Measurements from ENCODE around the gene AGBL5. TPM values are rescaled to one million over a fixed set of nuclear protein-coding genes. Genes with fewer than 3 reads are reported as not detected.

Gene AGBL5
- total RNA-seq, 1 donor from 2014 or later, result 14.1 TPM

GRCh38 chr2:27081984-27082772 is 30.7 kb downstream of the AGBL5 start:
- H3K36me3 Mint-ChIP-seq (ENCODE audit: low read depth), result no peaks in the 10 kb centered on the region
- H3K4me1 Mint-ChIP-seq, result peaks cover 32% of the 10 kb centered on the region
- no peaks in the 10 kb centered on the region for H3K27me3 Mint-ChIP-seq
- H3K27ac Mint-ChIP-seq, result peak overlapping the region; percentile 98
- H3K9me3 Mint-ChIP-seq, result no peaks in the 10 kb centered on the region
- intact Hi-C loops (cut with micrococcal nuclease), result loop anchor here (1.0 kb wide), 2 partner anchors 11 to 32 kb away; partner anchors contain the start of gene OST4
- DNase-seq, result peak; percentile 60
- peak overlapping the region; percentile 82 for H3K4me3 Mint-ChIP-seq

- no peaks in the 10 kb centered on the region for H3K36me3 Mint-ChIP-seq (ENCODE audit: low read depth)
- intact Hi-C loops (cut with micrococcal nuclease), result no loop called here
- no peak overlapping the region for H3K27ac Mint-ChIP-seq
- H3K27me3 Mint-ChIP-seq, result no peaks in the 10 kb centered on the region
- no peak overlapping the region for H3K4me3 Mint-ChIP-seq
- no peak for DNase-seq
- peaks cover 36% of the 10 kb centered on the region for H3K4me1 Mint-ChIP-seq
- no peaks in the 10 kb centered on the region for H3K9me3 Mint-ChIP-seq
Observed at GRCh38 chr2:27082773-27083409, 31.4 kb downstream of the AGBL5 start.

- Mint-ChIP-seq H3K27ac (no peak overlapping the region), H3K4me3 (no peak overlapping the region), H3K36me3 (ENCODE audit: low read depth) (no peaks in the 10 kb centered on the region), H3K27me3 (no peaks in the 10 kb centered on the region), H3K4me1 (peaks cover 37% of the 10 kb centered on the region), H3K9me3 (no peaks in the 10 kb centered on the region)
- DNase-seq, result peak; percentile 57
- intact Hi-C loops (cut with micrococcal nuclease), result no loop called here
Observed at GRCh38 chr2:27083410-27084296, 32.2 kb downstream of the AGBL5 start.

- DNase-seq, result peak; percentile 59
- intact Hi-C loops (cut with micrococcal nuclease), result loop anchor here (1.0 to 5.0 kb wide), 3 partner anchors 52 to 128 kb away; partner anchors contain the start of genes ATRAID, SLC5A6 and TMEM214
- Mint-ChIP-seq H3K27me3 (no peaks in the 10 kb centered on the region), H3K36me3 (ENCODE audit: low read depth) (no peaks in the 10 kb centered on the region), H3K9me3 (no peaks in the 10 kb centered on the region), H3K27ac (no peak overlapping the region), H3K4me1 (peaks cover 41% of the 10 kb centered on the region), H3K4me3 (peak overlapping the region; percentile 90)
Observed at GRCh38 chr2:27084297-27085061, 33.0 kb downstream of the AGBL5 start.

- Mint-ChIP-seq H3K27me3 (no peaks in the 10 kb centered on the region), H3K27ac (peak overlapping the region; percentile 78), H3K9me3 (no peaks in the 10 kb centered on the region), H3K36me3 (ENCODE audit: low read depth) (no peaks in the 10 kb centered on the region), H3K4me1 (peaks cover 38% of the 10 kb centered on the region), H3K4me3 (peak overlapping the region; percentile 90)
- intact Hi-C loops (cut with micrococcal nuclease), result loop anchor here (1.0 to 5.0 kb wide), 3 partner anchors 53 to 127 kb away; partner anchors contain the start of genes ATRAID, SLC5A6 and TMEM214
- DNase-seq, result peak; percentile 62
Observed at GRCh38 chr2:27085062-27085672, 33.7 kb downstream of the AGBL5 start.

- Mint-ChIP-seq H3K9me3 (no peaks in the 10 kb centered on the region), H3K27me3 (no peaks in the 10 kb centered on the region), H3K4me3 (peak overlapping the region; percentile 90), H3K36me3 (ENCODE audit: low read depth) (no peaks in the 10 kb centered on the region), H3K4me1 (peaks cover 35% of the 10 kb centered on the region), H3K27ac (peak overlapping the region; percentile 78)
- peak; percentile 82 for DNase-seq
- intact Hi-C loops (cut with micrococcal nuclease), result loop anchor here (1.0 to 5.0 kb wide), 6 partner anchors 14 to 127 kb away; partner anchors contain the start of genes ATRAID, OST4, PREB and SLC5A6
Observed at GRCh38 chr2:27085673-27086089, 34.2 kb downstream of the AGBL5 start.

- intact Hi-C loops (cut with micrococcal nuclease), result loop anchor here (1.0 to 5.0 kb wide), 5 partner anchors 15 to 126 kb away; partner anchors contain the start of genes ATRAID, OST4, PREB and SLC5A6
- H3K4me1 Mint-ChIP-seq, result peaks cover 30% of the 10 kb centered on the region
- no peaks in the 10 kb centered on the region for H3K27me3 Mint-ChIP-seq
- no peaks in the 10 kb centered on the region for H3K9me3 Mint-ChIP-seq
- DNase-seq, result peak; percentile 100
- peak overlapping the region; percentile 91 for H3K27ac Mint-ChIP-seq
- no peaks in the 10 kb centered on the region for H3K36me3 Mint-ChIP-seq (ENCODE audit: low read depth)
- H3K4me3 Mint-ChIP-seq, result peak overlapping the region; percentile 90
Observed at GRCh38 chr2:27086090-27086723, 34.7 kb downstream of the AGBL5 start.

GRCh38 chr2:27086724-27087593 is 35.5 kb downstream of the AGBL5 start, which contains the start of gene KHK:
Gene KHK, plus strand, starts transcription at chr2:27086772. Its CDS starts 488 bp downstream, at chr2:27087260.
- no peak for DNase-seq
- no peaks in the 10 kb centered on the region for H3K36me3 Mint-ChIP-seq (ENCODE audit: low read depth)

GRCh38 chr2:27087823-27088410 is 36.4 kb downstream of the AGBL5 start:
- no peaks in the 10 kb centered on the region for H3K27me3 Mint-ChIP-seq
- intact Hi-C loops (cut with micrococcal nuclease), result loop anchor here (5.0 kb wide), 2 partner anchors 124 to 126 kb away; partner anchors contain the start of genes ATRAID and SLC5A6
- peaks cover 25% of the 10 kb centered on the region for H3K4me1 Mint-ChIP-seq
- H3K4me3 Mint-ChIP-seq, result peak overlapping the region; percentile 90
- H3K36me3 Mint-ChIP-seq (ENCODE audit: low read depth), result no peaks in the 10 kb centered on the region
- H3K27ac Mint-ChIP-seq, result no peak overlapping the region
- no peaks in the 10 kb centered on the region for H3K9me3 Mint-ChIP-seq
- DNase-seq, result no peak

More at GRCh38 chr2:27086724-27087593, 35.5 kb downstream of the AGBL5 start, which contains the start of gene KHK:
- no peaks in the 10 kb centered on the region for H3K27me3 Mint-ChIP-seq
- H3K27ac Mint-ChIP-seq, result peak within 1 kb of the TSS; percentile 91
- intact Hi-C loops (cut with micrococcal nuclease), result loop anchor here (1.0 to 5.0 kb wide), 5 partner anchors 16 to 125 kb away; partner anchors contain the start of genes ATRAID, OST4, PREB and SLC5A6
- no peaks in the 10 kb centered on the region for H3K9me3 Mint-ChIP-seq
- H3K4me1 Mint-ChIP-seq, result peaks cover 25% of the 10 kb centered on the region
- H3K4me3 Mint-ChIP-seq, result peak within 1 kb of the TSS; percentile 90

- no peak for DNase-seq
- H3K4me1 Mint-ChIP-seq, result peaks cover 25% of the 10 kb centered on the region
- H3K36me3 Mint-ChIP-seq (ENCODE audit: low read depth), result no peaks in the 10 kb centered on the region
- H3K9me3 Mint-ChIP-seq, result no peaks in the 10 kb centered on the region
- intact Hi-C loops (cut with micrococcal nuclease), result loop anchor here (5.0 kb wide), 2 partner anchors 124 to 126 kb away; partner anchors contain the start of genes ATRAID and SLC5A6
- no peaks in the 10 kb centered on the region for H3K27me3 Mint-ChIP-seq
- no peak overlapping the region for H3K4me3 Mint-ChIP-seq
- H3K27ac Mint-ChIP-seq, result no peak overlapping the region
Observed at GRCh38 chr2:27088634-27089033, 37.2 kb downstream of the AGBL5 start.

All from activated CD4-positive, alpha-beta T cell treated with anti-CD3 and anti-CD28 coated beads, Interleukin-2, amount 10 ng/mL, durations not matched to agents 24 days and 14 days (primary cell).